GM19467 (cell line): ENCODE measurements around the gene PTPN5.
"Not testable (repeated sequence)": the region's sequence is repeated elsewhere in the genome, so short reads cannot be mapped to it uniquely, and the experiment has no call there.

Experiments used
- ATAC-seq: cut with Tn5 transposase; IDR thresholded peaks from one replicate; pipeline ENCODE4 v1.9.1; 2021; ENCODE audit warnings: mild to moderate bottlenecking, moderate library complexity; ENCODE audit not compliant: unreplicated experiment

The PTPN5 gene

DNA sequence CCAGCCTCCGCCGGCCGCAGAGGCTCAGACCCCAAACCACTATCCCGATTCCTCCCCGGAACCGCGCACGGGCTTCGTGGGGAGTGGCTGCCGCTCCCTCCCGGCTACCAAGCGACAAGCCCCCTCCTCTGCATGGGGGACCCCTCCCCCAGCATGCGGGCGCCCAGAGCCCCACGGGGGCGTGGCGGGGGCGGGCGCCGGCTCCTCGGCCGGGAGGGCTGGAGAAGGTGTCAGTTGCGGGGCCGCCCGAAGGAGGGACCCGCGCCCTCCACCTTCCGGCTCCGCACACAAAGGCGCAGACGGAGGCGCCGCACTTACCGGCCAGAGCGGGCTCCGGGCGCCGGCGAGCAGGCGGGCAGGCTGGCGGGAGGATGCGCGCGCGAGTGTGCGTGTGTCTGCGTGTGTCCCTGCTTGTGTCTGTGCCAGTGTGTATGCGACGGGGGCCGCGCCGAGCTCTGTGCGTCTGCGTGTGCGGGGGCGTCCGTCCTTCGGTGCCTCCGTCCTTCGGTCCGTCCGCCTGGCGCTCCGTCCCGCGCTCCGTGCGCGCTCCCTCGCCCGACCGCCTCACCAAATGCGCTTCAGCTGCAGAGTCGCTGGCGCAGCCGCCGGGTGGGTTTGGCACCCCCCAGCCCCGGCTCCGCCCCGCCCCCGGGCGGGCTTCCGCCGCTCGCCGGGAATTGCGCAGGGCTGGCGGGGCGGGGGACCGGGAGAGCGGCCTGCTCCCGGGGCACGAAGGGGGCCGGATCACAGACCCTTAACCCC lies at the start of gene PTPN5:
Gene PTPN5, minus strand, starts transcription at position 592 of the 762 bp plus-strand sequence. CDS start 19,840 bp downstream, outside the sequence.
- no peak for ATAC-seq

DNA sequence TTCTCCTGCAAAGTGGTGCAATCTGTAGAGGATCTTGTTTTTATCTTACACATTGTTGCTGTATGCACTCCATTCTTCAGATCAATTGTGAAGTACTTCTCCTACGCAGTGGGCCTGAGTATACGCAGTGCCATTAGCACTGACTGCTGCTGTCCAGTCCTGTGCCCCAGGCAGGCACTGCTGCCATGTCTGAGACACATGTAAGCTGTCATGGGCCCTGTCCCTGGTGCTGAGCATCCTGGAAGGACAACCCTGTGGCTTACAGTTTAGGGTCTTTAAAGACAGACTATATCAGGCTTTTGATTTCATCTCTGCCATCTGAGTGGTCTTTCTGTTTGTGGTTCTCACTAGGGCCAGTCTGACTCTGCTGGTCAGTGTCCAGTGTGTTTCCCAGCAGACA lies 44.8 kb upstream of the PTPN5 start:
- ATAC-seq, result no peak

DNA sequence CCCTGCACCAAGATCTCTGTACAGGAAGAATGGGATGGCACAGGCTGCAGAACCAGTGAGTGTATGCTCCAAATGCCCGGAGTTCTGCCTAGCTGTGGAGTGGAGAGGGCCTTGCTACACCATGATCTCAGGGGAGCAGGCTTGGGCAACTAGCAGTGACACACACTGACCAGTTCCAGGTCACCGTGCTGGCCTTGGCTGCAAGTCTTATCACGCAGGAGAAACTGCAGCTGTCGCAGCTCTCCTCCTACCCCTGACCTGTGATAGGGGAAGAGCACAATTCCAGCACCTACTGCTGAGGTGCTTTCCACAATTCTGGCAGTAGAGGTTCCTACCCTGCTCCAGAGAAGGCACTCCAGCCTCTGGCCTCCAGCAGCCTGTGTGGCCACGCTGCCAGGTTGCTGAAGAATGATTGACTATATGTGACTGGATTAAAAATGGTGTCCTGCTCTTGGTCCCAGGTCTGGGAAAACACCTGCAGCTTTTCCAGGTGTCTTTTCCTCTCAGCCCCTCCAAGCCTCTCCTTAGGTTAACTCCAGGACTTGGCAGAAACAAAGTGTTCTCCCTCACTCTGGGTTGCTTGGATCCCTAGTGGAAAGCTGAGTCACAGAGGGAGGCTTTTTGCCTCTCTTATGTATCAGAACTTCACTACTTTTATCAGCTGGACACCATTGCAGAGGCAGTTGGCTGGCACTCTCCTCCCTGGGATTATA lies 43.3 kb upstream of the PTPN5 start:
- no peak for ATAC-seq

DNA sequence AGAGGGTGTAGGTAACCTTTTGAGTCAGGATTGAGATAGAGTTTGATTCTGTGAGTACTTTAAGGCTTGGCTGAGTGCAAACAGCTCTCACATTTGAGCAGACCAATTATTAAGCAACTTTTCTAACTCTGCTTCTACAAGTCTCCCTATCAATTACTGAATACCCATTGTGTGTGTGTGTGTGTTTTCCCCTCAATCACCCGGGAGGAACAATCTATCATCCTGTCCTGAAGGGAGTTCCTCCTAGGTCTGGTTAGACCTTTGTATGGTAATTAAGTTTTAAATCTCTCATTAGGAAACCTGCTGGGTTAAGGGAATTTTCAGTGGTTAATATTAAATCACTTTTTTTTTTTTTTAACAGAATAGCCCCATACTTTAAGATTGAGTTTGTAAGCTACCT lies 28.6 kb upstream of the PTPN5 start:
- ATAC-seq, result not testable (repeated sequence)

DNA sequence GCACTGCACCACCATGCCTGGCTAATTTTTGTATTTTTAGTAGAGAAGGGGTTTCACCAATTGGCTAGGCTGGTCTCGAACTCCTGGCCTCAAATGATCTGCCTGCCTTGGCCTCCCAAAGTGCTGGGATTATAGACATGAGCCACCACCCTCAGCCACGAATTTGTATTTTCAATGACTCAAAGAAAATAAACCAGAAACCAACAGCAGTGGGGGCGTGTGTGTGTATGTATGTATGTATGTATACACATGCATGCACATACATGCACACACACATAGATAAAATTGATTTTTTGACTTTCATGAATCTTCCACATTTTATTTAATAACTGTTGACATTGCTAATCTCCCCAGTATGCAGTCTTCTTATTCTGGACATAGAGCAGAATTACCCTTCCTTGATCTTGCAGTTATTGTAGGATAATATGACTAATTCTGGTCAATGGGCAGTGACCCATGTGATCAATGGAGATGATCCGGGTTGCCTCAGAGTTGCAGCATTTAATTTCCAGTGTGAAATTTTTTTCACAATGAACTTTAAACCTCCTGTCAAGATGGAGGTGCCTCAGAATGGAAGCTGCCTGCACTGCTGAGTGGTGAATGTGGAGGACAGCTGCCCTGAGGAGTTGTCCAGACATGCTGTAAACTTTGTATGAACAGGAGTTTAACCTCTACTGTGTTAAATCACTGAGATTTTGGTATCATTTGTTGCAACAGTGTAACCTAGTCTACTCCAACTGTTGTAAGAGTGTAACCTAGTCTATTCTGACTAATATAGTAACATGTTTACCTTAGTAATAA lies 12.8 kb upstream of the PTPN5 start:
- ATAC-seq, result no peak

DNA sequence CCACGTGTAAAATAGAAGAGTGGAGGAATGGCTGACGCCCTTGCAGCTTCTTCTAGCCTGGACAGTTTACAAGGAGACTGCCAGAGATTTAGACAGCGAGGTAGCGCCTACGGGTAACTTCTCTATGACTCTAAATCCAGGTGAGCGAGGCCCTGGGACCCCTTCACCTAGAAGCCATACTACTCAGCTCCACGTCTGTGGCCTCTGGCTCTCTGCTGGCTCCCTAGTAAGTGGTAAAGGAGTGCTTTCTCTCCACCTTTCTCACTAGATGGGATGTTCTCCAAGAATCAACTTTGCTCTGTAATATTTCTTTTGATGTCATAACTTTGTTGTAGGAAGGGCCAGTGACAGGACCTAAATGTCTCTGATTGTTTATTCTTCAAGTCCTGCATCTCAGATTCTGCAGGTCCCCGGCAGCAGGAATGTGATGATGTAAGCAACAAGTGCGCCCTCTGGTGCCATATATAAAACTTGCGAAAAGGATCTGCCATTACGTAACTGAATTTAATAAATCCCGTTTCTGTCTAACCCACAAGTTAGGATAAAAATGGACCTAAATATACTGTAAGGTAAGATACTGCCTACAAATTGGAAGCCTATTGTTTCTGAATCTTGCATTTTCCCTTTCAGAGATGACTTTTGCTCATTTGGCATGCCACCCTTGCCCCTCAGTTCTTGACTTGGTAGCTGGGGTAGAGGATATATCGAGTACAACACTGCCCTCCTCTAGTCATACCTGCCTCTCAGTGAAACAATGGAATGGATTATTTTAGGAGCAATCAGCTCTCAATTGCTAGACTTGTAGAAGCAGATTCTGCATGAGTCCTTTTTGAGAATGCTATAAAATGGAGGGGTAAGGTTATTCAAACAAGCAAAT lies 11.0 kb upstream of the PTPN5 start:
- no peak for ATAC-seq

DNA sequence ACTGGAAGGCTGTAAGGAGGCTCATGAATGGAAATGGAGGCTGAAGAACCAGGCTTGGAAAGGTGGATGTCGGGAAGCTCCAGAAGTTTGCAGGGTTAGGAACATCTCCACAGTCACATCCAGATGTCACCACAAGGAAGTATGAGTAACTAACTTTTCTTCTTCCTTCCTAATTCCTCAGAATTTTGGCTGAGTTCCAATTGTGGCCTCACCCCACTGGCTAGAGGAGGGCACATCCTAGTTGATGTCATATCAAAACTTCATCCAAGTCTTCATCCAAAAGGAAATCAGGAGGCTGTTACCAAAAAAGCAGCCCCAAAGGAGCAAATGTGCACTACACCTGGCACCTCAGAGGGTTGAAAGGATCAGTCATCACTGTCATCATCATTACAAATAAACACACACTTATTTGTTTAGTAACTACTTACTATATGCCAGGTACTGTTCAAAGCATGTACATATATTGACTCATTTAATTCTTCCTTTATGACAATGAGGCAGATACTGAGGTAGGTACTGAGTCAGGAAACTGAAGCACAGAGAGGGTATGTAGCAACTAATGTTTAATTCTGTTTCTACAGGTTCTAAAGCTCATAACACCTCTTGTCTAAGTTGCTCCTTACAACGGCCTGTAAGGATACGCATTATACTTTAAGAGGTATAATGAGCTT lies 7.3 kb upstream of the PTPN5 start:
- no peak for ATAC-seq

DNA sequence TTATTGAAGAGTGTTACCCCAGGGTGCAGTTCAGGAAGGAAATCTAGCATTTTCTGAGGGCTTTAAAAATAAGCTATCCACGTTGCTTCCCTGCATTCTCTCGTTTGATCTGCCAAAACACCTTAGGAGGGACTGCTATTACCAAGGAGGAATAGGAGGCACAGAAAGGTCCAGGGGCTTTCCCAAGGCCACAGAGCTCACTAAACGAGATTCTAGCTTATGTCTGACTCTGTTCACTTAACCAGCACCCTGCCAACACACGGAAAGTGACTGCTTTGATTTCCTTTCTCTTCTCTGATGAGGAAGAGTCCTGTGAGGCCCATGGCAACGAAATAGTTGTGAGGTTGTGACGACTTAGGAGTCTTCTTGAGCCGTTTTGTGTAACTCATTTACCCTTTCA lies 3.4 kb upstream of the PTPN5 start:
- ATAC-seq, result no peak

DNA sequence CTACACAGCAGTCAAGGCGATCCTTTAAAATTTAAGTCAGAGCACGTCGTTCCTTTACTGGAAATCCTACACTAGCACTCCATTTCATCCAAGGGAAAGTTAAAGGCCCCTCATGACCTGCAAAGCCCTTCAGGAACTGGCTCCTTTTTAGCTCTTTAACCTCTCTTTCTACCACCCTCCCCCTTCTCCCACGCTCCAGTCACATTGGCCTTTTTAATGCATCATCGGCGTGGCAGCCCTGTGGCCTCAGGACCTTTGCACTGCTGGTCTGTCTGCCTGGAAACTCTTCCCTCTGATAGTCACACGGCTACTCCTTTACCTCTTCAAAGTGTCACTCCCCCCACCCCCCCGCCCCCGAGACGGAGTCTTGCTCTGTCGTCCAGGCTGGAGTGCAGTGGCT lies 1.2 kb upstream of the PTPN5 start:
- no peak for ATAC-seq

DNA sequence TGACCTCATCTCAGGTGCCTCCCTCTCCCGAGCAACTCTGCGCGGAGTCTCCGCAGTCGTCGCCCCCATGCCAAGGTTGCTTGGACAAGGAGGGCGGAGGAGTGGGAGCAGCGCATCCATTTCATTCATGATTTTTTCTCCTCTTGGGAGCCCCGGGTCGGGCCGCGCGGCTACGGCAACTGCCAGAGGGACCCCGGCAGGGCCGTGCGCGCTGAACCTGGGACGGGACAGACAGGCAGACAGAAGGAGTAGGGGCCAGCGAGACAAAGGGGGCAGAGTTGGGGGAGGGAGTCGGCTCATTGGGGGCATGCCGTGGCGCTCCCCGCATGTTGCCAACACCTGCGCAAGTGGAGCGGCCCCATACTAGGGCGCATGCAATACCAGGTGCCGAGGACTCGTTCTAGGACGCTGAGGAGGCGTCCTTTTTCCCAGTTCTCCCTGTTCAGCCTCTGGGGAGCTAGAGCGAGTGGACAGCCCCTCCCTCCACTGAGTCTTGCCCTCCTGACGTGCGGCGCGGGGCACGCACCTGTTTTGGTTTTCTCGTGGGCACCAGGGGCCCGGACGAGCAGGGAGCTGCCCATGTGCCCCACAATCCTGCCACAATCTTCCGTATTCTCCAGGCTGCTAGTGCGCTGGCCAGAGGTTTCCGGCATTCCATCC lies 501 bp upstream of the PTPN5 start:
- no peak for ATAC-seq

DNA sequence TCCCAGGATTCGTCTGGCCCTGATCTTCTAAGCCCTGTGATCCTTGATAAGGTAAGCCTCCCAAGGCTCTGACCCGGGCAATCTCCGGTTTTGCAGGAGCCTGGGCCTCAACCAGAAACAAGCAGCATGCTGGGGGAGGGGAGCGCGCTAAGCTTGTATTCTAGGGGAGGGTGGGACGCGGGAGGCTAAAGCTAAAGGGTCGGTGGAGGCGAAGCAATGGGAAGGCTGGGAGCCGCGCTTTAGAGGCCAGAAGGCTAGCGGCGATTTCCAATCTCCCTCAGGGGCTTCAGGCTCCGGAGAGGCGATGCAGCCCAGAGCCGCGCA lies 753 bp downstream of the PTPN5 start:
- no peak for ATAC-seq

DNA sequence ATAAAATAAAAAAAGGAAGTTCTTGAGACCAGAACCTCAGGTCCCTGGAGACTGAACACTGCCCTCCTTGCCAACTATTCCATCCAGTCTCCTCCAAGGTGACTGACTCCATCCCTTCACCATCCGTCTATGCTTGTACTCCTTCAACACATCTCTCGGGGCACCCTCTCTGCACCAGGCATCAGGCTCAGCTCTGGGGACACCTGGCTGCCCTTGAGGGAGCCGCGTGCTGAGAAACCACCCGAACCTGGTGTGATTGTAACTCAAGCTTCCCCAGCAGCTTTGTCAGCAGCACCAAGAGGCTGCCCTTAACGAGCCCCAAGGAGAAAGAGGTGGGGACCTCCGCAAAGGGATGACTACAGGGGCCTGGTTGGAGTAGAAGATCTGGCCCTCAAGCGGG lies 1.7 kb downstream of the PTPN5 start:
- ATAC-seq, result no peak

DNA sequence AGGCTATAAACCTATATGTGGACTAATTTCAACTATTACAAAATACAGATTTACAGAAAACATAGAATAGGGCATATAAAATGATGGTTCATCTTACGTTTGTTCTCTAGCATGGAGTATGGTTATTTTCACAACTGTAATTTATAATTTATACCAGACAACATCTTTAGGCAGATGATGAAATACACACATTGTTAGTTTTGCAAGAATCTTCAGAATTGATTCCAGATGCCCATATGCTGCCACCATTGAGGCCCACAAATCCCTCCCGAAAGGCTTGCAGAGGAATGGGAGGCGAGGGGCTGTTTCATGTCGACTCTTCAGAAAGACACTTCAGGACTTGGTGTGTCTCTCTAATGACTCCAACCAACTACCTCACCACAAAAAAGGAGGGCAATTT lies 6.2 kb downstream of the PTPN5 start:
- ATAC-seq, result no peak

DNA sequence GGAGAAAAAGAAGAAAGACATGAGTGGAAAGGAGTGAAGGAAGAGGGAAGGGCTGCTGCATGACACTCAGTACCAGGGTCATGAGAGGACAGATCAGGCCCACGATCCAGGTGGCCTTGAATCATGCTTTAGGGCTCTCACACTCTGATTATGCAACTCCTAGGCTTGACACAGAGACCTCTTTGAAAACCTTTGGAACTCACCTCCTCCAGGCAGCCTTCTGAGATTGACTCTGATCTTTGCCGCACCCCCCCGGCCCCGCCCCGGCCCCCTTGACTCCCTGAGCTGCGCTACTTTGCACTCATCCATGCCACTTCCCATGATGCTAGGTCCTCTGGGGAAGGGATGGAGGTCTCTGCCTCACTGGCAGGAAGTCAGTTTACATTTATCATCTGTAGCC lies 10.7 kb downstream of the PTPN5 start:
- no peak for ATAC-seq

DNA sequence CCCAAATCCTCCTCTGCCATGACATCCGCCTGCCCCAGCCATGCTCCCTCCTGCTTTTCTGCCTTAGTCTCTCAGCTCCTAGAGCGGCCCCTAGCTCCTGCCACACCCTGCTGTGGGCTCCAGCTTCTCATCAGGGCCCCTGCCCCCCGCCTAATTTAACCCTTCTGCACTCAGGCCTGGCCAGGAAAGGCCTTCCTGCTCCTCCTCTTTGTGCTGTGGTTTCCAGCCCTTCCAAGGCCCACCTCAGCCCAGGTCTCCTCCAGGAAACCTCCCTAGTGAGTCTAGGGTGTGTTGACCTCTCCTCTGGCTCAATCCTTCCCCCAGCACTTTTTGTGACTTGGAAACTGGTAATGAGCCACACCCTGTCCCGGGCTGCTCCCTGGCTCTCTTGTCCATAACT lies 11.3 kb downstream of the PTPN5 start:
- ATAC-seq, result no peak

DNA sequence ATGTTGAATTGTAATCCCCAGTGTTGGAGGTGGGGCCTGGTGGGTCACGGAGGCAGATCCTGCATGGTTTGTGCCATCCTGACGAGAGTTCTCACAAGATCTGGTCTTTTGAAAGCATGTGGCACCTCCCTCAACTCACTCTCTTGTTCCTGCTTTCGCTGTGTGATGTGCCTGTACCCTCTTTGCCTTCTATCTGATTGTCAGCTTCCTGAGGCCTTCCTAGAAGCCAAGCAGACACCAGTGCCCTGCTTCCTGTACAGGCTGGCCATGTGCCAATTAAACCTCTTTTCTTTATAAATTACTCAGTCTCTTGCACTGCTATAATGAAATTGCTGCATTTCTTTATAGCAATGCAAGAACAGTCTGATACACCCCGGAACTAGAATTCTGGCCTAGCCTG lies 13.1 kb downstream of the PTPN5 start:
- no peak for ATAC-seq

DNA sequence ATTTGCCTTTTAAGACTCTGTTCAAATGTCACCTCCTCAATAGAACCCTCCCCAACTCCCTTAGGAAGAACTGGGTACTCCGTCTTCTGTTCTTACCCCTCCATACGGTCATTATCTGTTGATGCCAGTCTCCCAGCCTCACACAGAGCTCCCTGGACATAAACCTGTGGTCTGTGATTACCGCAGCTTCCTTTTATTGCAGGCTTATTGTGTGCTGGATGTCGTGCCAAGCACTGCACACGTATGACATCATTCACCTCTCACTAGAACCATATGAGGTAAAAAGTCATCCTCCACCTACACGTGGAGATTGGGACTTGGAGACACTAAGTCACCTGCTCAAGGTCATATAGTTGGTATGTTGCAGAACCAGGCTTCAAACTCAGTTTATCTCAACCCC lies 15.3 kb downstream of the PTPN5 start:
- ATAC-seq, result no peak

DNA sequence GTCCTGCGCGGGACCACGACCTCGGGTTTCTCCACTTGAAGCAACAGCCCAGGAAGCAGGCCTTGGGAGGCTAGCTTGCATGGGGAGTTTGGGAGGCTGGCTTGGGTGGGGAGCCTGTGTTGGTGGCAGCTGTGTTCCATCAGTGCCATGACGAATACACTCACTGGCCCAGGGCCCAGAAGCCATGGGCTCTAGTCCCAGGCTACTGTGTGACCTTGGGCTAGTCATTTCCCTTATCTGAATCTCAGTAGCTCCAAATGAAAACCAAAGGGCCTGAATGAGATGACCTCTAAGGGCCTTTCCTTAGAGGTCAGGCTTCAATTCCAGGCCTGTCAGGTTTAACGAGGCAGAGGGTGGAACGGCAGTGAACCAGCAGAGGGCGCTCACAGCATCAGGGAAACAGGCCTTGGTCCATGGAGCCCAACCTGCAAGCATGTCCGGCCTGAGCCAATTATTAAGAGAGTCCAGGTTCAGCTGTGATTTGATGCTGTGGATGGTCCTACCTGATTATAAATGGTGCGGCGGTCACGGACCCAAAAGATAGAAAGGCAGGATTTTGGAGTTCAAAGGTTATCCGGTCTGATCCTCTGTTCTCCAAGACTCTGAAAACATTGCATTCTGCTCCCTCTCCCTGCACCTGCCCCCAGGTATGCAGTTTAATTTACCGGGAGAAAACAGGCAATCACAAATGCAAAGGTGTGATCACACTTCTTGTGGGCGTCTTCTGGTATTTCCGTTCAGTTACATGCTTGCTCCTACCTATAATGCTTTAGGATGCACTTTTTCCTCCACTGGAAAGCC lies 15.9 kb downstream of the PTPN5 start:
- peak; percentile 83 for ATAC-seq

DNA sequence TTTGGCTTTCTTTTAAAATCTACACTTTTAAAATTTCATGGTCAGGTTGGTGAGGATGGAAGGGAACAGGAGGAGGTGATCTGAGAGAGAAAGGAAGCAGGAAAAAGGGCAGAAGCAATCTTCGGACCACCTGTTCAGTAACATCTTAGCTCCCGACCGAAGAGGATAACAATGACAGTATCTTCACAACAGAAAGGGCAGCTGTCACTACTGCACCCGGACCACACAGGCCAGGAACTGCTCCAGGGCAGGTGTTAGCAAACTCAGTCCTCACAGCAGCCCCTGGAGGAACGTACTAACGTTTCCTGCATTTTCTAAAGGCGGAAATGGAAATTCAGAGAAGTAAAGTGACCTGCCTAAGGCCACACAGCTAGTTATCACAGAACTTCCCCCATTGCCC lies 16.8 kb downstream of the PTPN5 start:
- ATAC-seq, result no peak
